ENCODE data around the gene CARD19. TPM values are rescaled to one million over a fixed set of nuclear protein-coding genes. Genes with fewer than 3 reads are reported as not detected.

The CARD19 gene
- total RNA-seq, 2 donors from 2014 or later: 16.4 to 21.9 TPM

DNA sequence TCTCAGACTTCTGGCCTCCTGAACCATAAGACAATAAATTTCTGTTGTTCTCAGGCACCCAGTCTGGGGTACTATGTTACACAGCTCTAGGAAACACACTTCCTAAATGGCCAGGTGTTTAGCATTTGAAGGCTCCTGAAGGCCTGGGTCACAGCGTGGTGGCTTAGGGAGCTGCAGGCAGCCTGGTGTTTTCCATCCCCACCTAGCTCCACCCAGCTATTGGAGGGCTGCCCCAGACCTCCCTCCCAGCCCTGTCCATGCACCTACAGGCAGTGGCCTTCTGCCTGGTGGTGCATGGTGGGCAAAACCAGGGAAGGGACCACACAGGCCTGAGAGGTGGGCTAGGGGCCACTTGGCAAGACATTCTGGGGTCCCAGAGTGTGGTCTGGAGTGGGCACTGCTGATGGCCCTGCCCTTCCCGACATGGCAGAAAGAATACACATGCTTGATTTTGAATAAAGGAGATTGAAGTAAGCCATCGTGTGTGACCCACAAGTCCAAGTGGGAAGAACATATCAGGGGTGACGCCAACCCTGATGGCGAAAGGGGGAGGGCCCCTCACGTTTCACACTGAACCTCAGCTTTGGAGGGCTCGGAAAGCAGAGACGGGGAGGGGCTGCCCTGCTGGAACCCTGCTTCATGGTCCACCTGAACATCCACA, 38.8 kb upstream of the CARD19 start:
- H3K4me1 Mint-ChIP-seq: peaks cover 24% of the 10 kb centered on the region

DNA sequence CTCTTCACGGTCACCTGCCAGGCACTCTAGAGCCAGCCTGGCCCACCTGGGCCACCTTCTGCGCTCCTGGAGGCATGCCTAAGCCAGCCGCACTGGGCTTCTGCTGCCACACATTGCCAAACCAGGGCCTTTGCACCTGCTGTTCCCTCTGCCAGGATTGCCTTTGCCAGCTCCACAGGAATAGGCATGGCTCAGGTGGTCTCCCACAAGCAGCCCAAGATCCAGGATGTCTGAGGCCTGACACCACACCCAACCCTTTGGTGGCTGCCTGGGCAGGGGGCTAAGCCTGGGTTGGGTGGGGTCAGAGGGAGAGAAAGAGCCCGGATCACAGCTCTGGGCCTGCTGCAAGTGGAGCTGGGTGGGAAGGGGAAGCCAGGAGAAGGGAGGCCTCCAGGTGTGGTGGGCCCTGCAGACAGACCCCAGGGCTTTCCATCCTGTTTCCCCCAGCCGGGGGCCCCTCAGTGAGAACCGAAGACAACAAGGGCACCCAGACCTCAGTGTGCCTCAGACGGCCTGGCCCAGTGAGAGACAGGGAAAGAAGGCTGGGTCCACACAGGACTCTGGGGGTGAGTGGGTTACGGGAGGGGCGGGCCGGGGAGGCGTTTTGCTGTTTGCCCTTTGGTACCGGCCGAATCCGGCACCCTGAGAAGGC, 38.2 kb upstream of the CARD19 start:
- peaks cover 27% of the 10 kb centered on the region for H3K4me1 Mint-ChIP-seq
- 72 to 92% methylated on average over 6 to 14 of the region's 14 CpGs for WGBS, 2 experiments (ENCODE audit: insufficient coverage in 1 of 2, insufficient read length in 1 of 2)
- no peaks in the 10 kb centered on the region for H3K9me3 ChIP-seq (ENCODE audit: control insufficient read depth, low read length)
- H3K4me1 ChIP-seq (ENCODE audit: control insufficient read depth, insufficient read depth, low read length): peaks cover 5% of the 10 kb centered on the region
- DNase-seq: peak; percentile 64
- H3K9ac ChIP-seq (ENCODE audit: extremely low read depth, low read length, poor library complexity, severe bottlenecking): no peak overlapping the region
- H3K4me3 ChIP-seq (ENCODE audit: low read length): no peak overlapping the region
- H3K4me3 Mint-ChIP-seq: no peak overlapping the region
- TF ChIP-seq, protein P1, sequence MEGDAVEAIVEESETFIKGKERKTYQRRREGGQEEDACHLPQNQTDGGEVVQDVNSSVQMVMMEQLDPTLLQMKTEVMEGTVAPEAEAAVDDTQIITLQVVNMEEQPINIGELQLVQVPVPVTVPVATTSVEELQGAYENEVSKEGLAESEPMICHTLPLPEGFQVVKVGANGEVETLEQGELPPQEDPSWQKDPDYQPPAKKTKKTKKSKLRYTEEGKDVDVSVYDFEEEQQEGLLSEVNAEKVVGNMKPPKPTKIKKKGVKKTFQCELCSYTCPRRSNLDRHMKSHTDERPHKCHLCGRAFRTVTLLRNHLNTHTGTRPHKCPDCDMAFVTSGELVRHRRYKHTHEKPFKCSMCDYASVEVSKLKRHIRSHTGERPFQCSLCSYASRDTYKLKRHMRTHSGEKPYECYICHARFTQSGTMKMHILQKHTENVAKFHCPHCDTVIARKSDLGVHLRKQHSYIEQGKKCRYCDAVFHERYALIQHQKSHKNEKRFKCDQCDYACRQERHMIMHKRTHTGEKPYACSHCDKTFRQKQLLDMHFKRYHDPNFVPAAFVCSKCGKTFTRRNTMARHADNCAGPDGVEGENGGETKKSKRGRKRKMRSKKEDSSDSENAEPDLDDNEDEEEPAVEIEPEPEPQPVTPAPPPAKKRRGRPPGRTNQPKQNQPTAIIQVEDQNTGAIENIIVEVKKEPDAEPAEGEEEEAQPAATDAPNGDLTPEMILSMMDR (conservative IDR thresholded peaks at IDR 0.05): no peak
- H3K27ac ChIP-seq (ENCODE audit: low read depth, low read length): no peak overlapping the region
- no peaks in the 10 kb centered on the region for H3K36me3 ChIP-seq (ENCODE audit: control insufficient read depth, insufficient read depth, low read length)
- no peaks in the 10 kb centered on the region for H3K9me3 Mint-ChIP-seq
- no peak overlapping the region for H3K27ac Mint-ChIP-seq
- H3K27me3 ChIP-seq (ENCODE audit: control insufficient read depth, insufficient read depth, low read length, poor library complexity, severe bottlenecking): no peaks in the 10 kb centered on the region
- H3K36me3 Mint-ChIP-seq (ENCODE audit: low read depth): no peaks in the 10 kb centered on the region
- peaks cover 3% of the 10 kb centered on the region for H3K27me3 Mint-ChIP-seq (ENCODE audit: insufficient read depth)

More for the DNA sequence above, 38.8 kb upstream of the CARD19 start:
- no peak overlapping the region for H3K27ac ChIP-seq (ENCODE audit: low read depth, low read length)
- no peak overlapping the region for H3K9ac ChIP-seq (ENCODE audit: extremely low read depth, low read length, poor library complexity, severe bottlenecking)
- no peaks in the 10 kb centered on the region for H3K9me3 ChIP-seq (ENCODE audit: control insufficient read depth, low read length)
- peaks cover 5% of the 10 kb centered on the region for H3K4me1 ChIP-seq (ENCODE audit: control insufficient read depth, insufficient read depth, low read length)
- no peaks in the 10 kb centered on the region for H3K27me3 ChIP-seq (ENCODE audit: control insufficient read depth, insufficient read depth, low read length, poor library complexity, severe bottlenecking)
- TF ChIP-seq, protein P1 (conservative IDR thresholded peaks at IDR 0.05): peak; percentile 16
- H3K4me3 Mint-ChIP-seq: no peak overlapping the region
- H3K4me3 ChIP-seq (ENCODE audit: low read length): no peak overlapping the region
- WGBS, 2 experiments (ENCODE audit: insufficient coverage in 1 of 2, insufficient read length in 1 of 2): 88 to 97% methylated on average over 7 to 8 of the region's 8 CpGs
- peaks cover 3% of the 10 kb centered on the region for H3K27me3 Mint-ChIP-seq (ENCODE audit: insufficient read depth)
- H3K36me3 Mint-ChIP-seq (ENCODE audit: low read depth): no peaks in the 10 kb centered on the region
- DNase-seq: peak; percentile 80
- H3K27ac Mint-ChIP-seq: peak overlapping the region; percentile 75
- H3K9me3 Mint-ChIP-seq: no peaks in the 10 kb centered on the region
- no peaks in the 10 kb centered on the region for H3K36me3 ChIP-seq (ENCODE audit: control insufficient read depth, insufficient read depth, low read length)

DNA sequence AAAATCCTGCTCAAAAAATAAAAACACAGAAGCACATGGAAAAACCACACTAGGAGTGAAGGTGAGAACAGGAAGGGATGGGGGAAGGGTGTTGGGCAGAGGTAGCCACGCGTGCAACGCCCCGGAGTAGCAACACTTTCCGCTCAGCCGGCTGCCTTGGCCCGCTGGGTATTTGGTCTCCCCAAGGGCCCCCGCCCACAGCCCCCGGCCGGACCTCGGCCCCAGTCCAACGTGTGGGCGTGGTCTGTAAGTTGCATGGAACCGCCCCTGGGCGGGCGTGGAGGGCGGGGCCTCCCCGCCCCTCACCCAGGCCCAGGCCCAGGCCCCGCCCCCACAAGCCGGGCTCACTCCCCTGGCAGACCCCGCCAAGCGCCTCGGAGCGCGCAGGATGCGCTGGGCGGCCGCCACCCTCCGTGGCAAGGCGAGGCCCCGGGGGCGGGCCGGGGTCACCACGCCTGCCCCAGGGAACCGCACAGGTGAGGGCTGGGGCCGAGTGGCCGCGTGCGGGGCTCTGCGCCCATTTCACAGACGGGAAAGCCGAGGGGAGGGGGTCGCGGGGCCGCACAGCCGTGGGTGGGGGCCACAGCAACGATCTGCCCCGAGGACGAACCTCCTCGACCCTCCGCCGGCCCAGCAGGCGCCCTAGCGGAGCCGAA, 37.5 kb upstream of the CARD19 start, which contains the start of gene SUSD3:
SUSD3 (plus strand) TSS at position 347 of the 656 bp plus-strand sequence; CDS start at position 389, 42 bp downstream.
- Histone ChIP-seq H3K27ac (ENCODE audit: low read depth, low read length) (no peak within 1 kb of the TSS), H3K4me1 (ENCODE audit: control insufficient read depth, insufficient read depth, low read length) (peaks cover under 1% of the 10 kb centered on the region), H3K9me3 (ENCODE audit: control insufficient read depth, low read length) (no peaks in the 10 kb centered on the region), H3K4me3 (ENCODE audit: low read length) (no peak within 1 kb of the TSS), H3K9ac (ENCODE audit: extremely low read depth, low read length, poor library complexity, severe bottlenecking) (no peak within 1 kb of the TSS), H3K36me3 (ENCODE audit: control insufficient read depth, insufficient read depth, low read length) (no peaks in the 10 kb centered on the region), H3K27me3 (ENCODE audit: control insufficient read depth, insufficient read depth, low read length, poor library complexity, severe bottlenecking) (no peaks in the 10 kb centered on the region)
- Mint-ChIP-seq H3K4me1 (peaks cover 23% of the 10 kb centered on the region), H3K4me3 (peak within 1 kb of the TSS; percentile 46), H3K27me3 (ENCODE audit: insufficient read depth) (peaks cover 3% of the 10 kb centered on the region), H3K36me3 (ENCODE audit: low read depth) (no peaks in the 10 kb centered on the region), H3K27ac (no peak within 1 kb of the TSS), H3K9me3 (no peaks in the 10 kb centered on the region)
- TF ChIP-seq, protein P1 (conservative IDR thresholded peaks at IDR 0.05): no peak
- 4 to 11% methylated on average over 18 to 55 of the region's 55 CpGs for WGBS, 2 experiments (ENCODE audit: insufficient coverage in 1 of 2, insufficient read length in 1 of 2)
- peak; percentile 92 for DNase-seq
